ENCODE results near the gene ARMC9.
"Not testable (repeated sequence)": the region's sequence is repeated elsewhere in the genome, so short reads cannot be mapped to it uniquely, and the experiment has no call there.

The ARMC9 gene

GRCh38 chr2:231398585-231398984 lies 200.2 kb downstream of the ARMC9 start:
- no peak for DNase-seq (ENCODE audit: low read depth)

DNA sequence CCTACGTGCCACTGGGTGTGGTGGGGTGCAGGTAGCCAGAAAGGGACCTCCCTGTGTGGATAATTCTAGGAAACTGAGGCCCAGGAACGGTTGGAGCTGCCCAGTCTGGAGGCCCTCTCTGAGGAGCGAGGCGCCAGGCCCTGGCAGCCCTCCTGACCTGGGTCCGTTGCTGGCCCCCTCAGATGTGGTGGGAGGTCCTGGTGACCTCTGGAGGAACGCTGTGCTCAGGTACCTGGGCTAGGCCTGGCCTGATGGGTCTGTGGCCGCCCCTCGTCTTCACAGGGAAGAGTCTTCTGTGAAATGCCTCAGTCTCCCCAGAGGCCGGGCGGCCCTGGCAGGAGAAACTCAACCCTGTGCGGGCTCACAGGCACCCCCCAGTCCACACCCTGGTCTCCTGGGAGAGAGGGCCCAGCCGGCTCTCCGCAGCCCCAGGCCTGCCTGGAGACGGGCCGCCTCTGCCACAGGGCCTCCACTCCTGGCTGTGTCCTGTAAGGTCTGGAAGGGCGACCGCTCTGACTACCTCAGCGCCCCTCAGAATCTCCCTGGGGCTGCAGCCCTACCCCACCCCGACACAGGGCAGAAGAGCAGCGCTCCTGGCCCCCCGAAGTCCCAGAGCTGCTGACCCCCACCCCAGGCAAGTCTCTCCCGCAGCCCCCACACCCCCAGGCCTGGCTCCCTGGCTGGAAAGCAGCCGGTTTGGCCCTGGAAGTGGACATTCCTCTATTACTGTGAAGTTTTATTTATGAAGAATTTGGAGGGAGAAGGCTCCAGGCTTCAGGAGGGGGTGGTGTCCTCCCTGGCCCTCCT lies 200.8 kb downstream of the ARMC9 start:
- no peak for DNase-seq (ENCODE audit: low read depth)

DNA sequence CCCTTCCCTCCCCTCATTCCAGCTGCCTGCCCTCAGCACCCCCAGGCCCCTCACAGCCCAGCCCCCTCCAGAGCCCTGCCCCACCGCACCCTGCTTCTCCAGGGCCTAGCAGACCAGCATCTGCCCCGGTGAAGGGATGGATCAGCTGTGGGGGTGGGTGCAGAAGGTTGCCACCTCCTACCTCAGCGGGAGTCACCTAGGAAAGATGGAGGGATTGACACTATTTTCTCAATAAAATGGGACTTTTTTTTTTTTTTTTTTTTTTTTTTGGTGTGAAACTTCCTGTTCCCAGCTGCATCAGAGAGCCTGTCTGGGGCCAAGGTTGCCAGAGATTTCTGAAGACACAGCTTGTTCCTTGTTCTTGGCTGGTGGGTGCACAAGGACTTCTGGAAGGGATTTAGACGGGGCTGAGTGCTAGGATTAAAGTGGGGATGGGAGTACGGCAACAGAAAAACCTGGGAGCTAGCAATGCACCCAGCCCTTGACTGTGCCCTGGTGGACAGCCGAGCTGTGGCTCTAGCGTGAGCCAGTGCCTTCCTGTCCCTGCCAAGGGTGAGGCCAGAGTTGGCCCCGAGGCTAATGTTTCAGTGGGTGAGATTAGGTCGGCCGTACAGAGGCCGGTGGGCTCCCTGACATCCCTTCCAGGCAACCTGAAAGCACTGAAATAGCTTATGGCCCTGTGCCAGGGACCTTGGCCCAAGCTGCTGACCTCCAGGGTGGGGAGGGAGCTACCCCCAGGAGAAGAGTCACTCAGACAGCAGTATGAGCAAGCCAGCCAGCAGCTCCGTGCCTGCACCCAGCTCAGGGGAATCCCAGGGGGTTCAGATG lies 201.6 kb downstream of the ARMC9 start:
- DNase-seq (ENCODE audit: low read depth) = no peak

GRCh38 chr2:231400681-231401080 lies 202.2 kb downstream of the ARMC9 start:
- DNase-seq (ENCODE audit: low read depth) = not testable (repeated sequence)

GRCh38 chr2:231401101-231401500 lies 202.7 kb downstream of the ARMC9 start:
- DNase-seq (ENCODE audit: low read depth) = not testable (repeated sequence)

GRCh38 chr2:231403421-231404182 lies 205.2 kb downstream of the ARMC9 start:
- DNase-seq (ENCODE audit: low read depth) = not testable (repeated sequence)

- DNase-seq (ENCODE audit: low read depth) = not testable (repeated sequence)
Measured at GRCh38 chr2:231404183-231404578, 205.8 kb downstream of the ARMC9 start.

DNA sequence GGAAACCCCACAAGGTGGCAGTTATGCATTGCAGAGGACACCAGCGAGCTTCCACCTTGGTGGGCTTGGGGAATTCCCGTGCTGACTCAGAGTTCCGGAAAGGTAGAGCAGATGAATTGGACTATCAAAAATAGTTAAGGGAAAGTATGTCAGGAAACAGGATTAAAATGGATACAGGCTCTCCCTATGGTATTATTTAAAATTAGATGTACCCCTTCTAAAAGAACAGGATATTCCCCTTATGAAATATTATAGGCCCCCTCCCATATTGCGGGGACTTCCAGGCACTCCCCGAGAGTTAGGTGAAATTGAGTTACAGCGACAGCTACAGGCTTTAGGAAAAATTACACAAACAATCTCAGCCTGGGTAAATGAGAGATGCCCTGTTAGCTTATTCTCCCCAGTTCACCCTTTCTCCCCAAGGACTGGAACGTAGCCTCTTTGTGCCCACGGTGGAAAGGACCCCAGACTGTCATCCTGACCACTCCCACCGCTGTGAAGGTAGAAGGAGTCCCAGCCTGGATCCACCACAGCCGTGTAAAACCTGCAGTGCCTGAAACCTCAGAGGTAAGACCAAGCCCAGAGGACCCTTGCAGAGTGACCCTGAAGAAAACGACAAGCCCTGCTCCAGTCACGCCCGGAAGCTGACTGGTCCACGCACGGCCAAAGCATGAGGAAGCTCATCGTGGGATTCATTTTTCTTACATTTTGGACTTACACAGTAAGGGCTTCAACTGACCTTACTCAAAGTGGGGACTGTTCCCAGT lies 207.4 kb downstream of the ARMC9 start:
- DNase-seq (ENCODE audit: low read depth) = not testable (repeated sequence)

DNA sequence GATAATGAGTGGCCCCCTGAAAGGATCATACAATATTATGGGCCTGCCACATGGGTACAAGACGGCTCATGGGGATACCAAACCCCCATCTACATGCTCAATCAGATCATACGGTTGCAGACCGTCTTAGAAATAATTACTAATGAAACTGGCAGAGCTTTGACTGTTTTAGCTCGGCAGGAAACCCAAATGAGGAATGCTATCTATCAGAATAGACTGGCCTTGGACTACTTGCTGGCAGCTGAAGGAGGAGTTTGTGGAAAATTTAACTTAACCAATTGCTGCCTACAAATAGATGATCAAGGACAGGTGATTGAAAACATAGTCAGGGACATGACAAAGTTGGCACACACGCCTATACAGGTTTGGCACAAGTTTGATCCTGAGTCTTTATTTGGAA lies 209.3 kb downstream of the ARMC9 start:
- not testable (repeated sequence) for DNase-seq (ENCODE audit: low read depth)

DNA sequence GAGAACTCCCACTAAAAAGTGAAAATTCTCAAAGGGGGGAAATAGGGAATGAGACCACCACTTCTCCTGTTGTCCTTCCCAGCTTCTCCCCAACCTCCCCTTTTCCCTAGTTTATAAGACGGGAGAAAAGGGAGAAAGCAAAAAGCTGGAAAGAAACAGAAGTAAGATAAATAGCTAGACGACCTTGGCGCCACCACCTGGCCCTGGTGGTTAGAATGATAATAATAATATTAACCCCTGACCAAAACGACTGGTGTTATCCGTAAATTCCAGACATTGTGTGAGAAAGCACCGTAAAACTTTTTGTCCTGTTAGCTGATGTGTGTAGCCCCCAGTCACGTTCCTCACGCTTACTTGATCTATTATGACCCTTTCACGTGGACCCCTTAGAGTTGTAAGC lies 209.9 kb downstream of the ARMC9 start:
- DNase-seq (ENCODE audit: low read depth) = not testable (repeated sequence)

GRCh38 chr2:231409776-231410175 lies 211.3 kb downstream of the ARMC9 start:
- DNase-seq (ENCODE audit: low read depth) = no peak

GRCh38 chr2:231410293-231411004 lies 212.0 kb downstream of the ARMC9 start:
- no peak for DNase-seq (ENCODE audit: low read depth)

- DNase-seq (ENCODE audit: low read depth) = no peak
Measured at GRCh38 chr2:231411237-231411636, 212.8 kb downstream of the ARMC9 start.

DNA sequence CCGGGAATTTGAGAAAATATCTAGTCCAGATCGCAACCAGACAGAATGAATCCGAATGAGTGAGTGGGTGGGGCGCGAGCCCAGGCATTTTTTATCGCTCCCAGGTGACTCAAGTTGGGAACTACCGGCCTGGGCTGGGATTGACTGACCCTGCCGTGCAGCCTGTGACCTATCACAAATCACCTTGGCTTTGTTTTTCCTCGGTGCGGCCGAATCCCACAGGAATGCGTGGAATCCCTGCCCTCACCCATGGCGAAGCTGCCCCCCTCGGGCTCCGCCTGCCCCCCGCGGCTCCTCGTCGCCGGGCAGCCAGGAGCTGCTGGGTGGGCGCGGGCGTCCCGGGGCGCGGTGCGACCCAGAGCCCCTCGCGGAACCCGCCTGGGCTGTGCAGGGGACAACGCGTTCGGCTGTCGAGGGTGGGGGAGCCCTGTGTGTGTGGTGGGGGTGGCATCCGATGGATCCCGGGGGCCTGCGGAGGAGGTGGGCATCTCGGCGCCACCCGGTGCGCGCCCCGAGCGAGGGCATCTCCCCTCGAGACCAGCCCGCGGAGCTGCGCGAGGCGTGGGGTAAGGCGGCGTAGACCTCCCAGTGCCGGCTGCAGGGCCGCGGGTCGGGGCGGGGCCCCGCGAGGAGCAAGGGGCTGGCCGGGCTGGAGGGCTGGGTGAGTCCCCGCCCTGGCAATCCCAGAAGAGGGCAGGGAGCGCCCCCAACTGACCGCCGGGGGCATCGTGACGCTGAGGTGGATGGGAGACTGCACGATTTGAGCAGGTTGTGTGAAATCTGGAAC lies 213.6 kb downstream of the ARMC9 start:
- DNase-seq (ENCODE audit: low read depth) = no peak

GRCh38 chr2:231412618-231412963 lies 214.2 kb downstream of the ARMC9 start:
- no peak for DNase-seq (ENCODE audit: low read depth)

DNA sequence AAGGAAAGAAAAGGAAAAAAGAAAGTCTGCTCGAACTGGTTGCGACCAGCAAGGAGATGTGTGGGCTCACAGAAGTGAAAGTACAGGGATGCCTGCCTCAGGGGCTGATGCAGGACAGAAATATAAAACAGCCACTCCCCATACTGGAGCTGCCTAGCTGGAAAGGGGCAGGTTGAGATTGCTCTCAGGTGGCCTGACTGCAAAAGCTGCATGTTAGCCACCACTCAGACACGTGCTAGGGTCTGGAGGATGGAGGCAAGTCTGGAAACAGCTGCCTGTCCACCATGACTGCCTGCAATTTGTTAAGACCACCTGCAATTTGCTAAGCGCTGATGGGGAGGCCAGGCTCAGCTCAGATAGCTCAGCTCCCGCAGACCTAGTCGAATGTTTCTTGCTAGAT lies 215.0 kb downstream of the ARMC9 start:
- no peak for DNase-seq (ENCODE audit: low read depth)

GRCh38 chr2:231413921-231414476 lies 215.6 kb downstream of the ARMC9 start:
- no peak for DNase-seq (ENCODE audit: low read depth)

DNA sequence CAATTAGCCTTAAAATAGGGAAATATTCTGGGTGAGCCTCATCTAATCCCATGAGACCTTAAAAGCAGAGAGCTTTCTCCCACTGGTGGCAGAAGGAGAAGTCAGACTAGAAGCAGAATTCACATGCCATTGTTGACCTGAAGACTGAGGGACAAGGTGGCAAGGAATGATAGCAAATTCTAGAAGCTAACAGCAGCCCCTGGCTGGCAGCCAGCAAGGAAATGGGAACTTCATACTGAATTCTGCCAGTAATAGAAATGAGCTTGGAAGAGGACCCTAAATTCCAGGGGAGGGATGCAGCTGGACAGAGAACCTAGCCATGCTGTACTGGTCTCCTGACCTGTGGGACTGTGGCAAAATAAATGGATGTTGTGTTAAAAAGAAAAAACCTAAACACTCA lies 216.6 kb downstream of the ARMC9 start:
- DNase-seq (ENCODE audit: low read depth) = no peak

DNA sequence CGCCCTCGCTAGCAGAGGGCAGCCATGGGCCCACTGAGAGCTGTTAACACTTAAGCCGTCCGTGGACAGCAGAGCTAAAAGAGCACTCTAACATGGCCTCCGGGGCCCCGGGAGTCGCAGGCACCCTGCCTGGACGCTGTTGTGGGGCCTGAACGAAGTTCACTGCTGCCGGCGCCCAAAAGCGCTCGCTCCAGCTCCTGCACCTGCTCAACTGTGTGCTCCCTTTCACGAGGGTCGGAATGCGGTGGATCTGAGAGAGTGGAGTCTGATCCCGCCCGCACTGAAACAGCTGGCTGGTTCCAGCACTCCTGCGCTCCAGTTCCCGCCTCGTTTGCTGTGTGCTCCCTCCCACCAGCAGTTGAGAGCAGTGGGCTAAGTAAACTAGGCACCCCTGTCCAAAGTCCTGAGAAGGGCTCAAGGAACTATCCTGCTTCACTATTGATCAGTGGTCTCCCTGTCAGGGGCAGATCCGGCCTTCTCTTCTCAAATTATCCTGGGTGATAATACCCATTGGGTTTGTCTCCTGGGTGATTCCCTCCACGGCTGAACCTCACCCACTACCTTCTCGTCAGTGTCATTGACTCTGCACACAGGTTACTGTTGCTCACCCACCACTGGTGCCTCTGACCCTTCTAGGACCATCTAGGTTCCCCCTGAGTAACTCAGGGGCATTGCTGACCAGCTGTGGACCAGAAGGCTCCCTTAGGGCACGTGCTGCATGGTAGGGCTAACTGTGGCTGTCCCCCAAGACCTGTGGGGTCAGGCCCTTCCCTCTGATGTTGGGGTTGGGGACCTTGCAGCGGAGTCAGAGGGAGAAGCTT lies 220.6 kb downstream of the ARMC9 start:
- DNase-seq (ENCODE audit: low read depth) = no peak

All from CMK (cell line).